IPS DF 6.9 (cell line): ENCODE measurements around the gene FOXO1.

Experiments
- DNase-seq: peaks from one replicate; pipeline ENCODE4 v3.0.0-alpha.2; 2013; ENCODE audit warnings: low read depth, low spot score
- H3K27ac ChIP-seq: one replicate; pipeline ENCODE4 v1.5.1; 2013; ENCODE audit warnings: low read length, control low read depth
- H3K27me3 ChIP-seq: 2 replicates; pipeline ENCODE4 v1.6.1; 2013; ENCODE audit warnings: mild to moderate bottlenecking, low read length; ENCODE audit not compliant: control insufficient read depth, insufficient read depth
- H3K36me3 ChIP-seq: 2 replicates; pipeline ENCODE4 v1.6.1; 2013; ENCODE audit warnings: low read length; ENCODE audit not compliant: control insufficient read depth, insufficient read depth
- H3K4me1 ChIP-seq: 2 replicates; pipeline ENCODE4 v1.6.1; 2013; ENCODE audit warnings: low read length; ENCODE audit not compliant: control insufficient read depth, insufficient read depth
- H3K4me3 ChIP-seq: 2 replicates; pipeline ENCODE4 v1.5.1; 2013; ENCODE audit warnings: mild to moderate bottlenecking, low read length
- H3K9me3 ChIP-seq: 2 replicates; pipeline ENCODE4 v1.6.1; 2013; ENCODE audit warnings: low read length, inconsistent platforms; ENCODE audit not compliant: control insufficient read depth, insufficient read depth
- WGBS: extraction: QIAGEN DNeasy Blood & Tissue Kit; methylation state at CpG from one replicate; pipeline ENCODE4 v1.1.7; 2013; ENCODE audit warnings: mixed read lengths, missing lambda C conversion rate; ENCODE audit not compliant: insufficient read length, insufficient coverage; 5-methylcytosine and 5-hydroxymethylcytosine counted together

FOXO1 gene

DNA sequence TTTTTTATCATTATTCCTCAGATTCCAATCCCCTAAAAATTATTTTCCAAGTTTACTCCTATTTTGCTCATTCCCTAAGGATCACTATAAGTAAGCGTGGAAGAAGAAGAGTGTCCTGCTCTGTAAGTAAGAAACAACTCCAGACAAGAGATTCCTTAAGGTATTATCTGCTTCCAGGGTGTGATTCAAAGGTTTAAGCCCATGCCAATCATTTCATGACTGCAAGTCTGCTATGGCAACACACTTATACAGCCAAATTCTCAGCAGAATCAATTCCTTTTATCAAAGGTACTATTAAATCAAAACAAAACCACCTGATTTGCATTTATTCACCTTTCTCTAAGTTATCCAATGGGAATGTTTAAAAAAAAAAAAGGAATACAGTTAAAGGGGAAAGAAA, 43.7 kb downstream of the FOXO1 start:
- no peak overlapping the region for H3K27ac ChIP-seq
- no peak for DNase-seq
- H3K36me3 ChIP-seq = no peaks in the 10 kb centered on the region
- no peaks in the 10 kb centered on the region for H3K27me3 ChIP-seq
- no CpG with 5 or more reads among the region's 1 CpG for WGBS
- H3K4me1 ChIP-seq = peaks cover 4% of the 10 kb centered on the region; the same call in 1 of the 2 replicates
- H3K4me3 ChIP-seq = no peak overlapping the region
- H3K9me3 ChIP-seq = no peaks in the 10 kb centered on the region

DNA sequence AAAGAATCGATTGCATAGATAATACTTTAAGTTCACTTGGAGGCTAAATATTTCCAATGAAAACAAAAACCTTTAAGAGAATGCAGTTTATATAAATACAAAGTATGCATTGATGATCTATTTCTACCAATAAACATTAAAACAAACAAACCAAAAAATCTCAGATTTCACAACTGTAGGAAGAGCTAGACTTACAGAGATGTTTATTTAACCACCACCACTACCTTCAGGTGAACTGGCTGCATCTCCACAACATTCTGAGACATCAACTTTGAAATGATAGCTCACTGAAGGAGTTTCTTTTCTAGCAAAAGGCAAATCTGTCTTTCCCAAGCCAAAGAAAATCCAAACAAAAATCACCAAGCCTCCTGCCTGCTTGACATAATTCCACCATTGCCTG, 44.2 kb downstream of the FOXO1 start:
- H3K4me1 ChIP-seq = peaks cover 4% of the 10 kb centered on the region; the same call in 1 of the 2 replicates
- no peaks in the 10 kb centered on the region for H3K36me3 ChIP-seq
- no CpG with 5 or more reads among the region's 1 CpG for WGBS
- no peak overlapping the region for H3K4me3 ChIP-seq
- no peak overlapping the region for H3K27ac ChIP-seq
- DNase-seq = no peak
- no peaks in the 10 kb centered on the region for H3K27me3 ChIP-seq
- H3K9me3 ChIP-seq = no peaks in the 10 kb centered on the region

DNA sequence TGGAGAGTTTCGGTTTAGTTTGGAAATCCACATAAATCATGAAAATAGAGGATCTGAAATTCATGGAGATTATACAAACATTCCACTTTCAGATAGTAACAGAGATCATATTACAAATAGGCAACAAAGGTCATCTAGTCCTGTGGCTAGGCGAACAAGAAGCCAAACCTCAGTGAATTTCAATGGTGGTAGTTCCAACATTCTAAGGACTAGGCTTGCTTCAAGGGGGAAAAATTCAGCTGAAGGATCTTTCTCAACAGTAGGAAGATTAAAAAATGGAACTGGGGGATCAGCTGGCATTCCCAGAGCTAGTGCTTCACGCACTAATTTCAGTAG, 47.0 kb downstream of the FOXO1 start:
- no CpG with 5 or more reads among the region's 3 CpGs for WGBS
- Histone ChIP-seq H3K27me3 (no peaks in the 10 kb centered on the region), H3K36me3 (no peaks in the 10 kb centered on the region), H3K4me1 (peaks cover 10% of the 10 kb centered on the region), H3K27ac (no peak overlapping the region), H3K4me3 (no peak overlapping the region), H3K9me3 (no peaks in the 10 kb centered on the region)
- DNase-seq = no peak

DNA sequence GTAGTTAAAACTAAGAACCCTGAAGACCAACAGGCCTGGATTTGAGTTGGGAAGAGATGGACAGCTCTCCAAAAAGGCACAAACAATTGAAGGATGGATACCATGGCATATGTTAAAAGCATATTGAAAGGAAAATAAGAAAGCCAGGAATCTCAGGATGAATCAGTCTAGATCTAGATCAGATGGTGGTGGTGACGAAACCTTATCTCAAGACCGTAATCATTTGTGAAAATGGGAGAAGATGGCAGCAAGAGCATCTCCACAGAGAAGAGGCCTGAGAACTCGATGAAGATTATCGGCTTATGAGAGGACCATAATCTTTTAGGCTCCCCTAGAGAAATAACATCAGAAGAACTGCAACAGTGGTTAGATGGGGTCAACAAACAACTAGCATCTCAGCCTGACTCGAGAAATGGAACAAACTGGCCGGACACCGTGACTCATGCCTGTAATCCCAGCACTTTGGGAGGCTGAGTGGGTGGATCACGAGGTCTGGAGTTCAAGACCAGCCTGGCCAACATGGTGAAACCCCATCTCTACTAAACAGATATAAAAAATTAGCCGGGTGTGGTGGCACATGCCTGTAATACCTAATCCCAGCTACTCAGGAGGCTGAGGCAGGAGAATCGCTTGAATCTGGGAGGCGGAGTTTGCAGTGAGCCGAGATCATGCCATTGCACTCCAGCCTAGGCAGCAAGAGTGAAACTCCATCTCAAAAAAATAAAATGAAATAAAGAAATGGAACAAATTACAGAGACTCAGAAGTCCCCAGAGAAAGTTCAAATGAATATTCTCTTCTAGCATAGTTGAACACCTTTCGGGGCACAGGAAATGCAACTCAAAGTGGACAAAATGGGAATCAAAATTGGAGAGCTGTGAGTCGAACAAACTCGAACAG, 47.6 kb downstream of the FOXO1 start:
- H3K27ac ChIP-seq = no peak overlapping the region
- WGBS = no CpG with 5 or more reads among the region's 15 CpGs
- no peaks in the 10 kb centered on the region for H3K27me3 ChIP-seq
- no peak overlapping the region for H3K4me3 ChIP-seq
- no peaks in the 10 kb centered on the region for H3K9me3 ChIP-seq
- no peak for DNase-seq
- H3K36me3 ChIP-seq = no peaks in the 10 kb centered on the region
- H3K4me1 ChIP-seq = peaks cover 10% of the 10 kb centered on the region

DNA sequence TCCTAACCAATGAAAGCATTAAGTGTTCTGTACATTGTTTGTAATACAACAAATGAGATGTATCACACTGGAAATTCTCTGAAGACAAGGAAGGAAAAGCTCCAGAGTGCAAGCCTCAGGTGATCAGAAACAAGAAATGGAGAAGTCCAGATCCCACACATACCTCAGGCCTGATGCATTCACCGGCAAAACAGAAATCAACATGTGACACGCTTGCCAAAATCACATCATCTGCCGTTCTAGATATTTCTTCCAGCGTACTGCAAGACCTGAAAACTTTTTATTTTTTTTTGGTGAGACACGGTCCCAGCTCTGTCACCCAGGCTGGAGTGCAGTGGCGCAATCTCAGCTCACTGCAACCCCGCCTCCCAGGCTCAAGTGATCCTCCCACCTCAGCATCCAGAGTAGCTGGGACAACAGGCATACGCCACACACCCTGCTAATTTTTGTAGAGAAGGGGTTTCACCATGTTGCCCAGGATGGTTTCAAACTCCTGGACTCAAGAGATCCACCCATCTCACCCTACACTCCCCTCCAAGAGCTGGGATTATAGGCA, 48.6 kb downstream of the FOXO1 start:
- Histone ChIP-seq H3K4me1 (peaks cover 10% of the 10 kb centered on the region), H3K27ac (no peak overlapping the region), H3K9me3 (no peaks in the 10 kb centered on the region), H3K27me3 (no peaks in the 10 kb centered on the region), H3K36me3 (no peaks in the 10 kb centered on the region), H3K4me3 (no peak overlapping the region)
- WGBS = no CpG with 5 or more reads among the region's 8 CpGs
- no peak for DNase-seq

- Histone ChIP-seq H3K4me3 (no peak overlapping the region), H3K27me3 (no peaks in the 10 kb centered on the region), H3K36me3 (no peaks in the 10 kb centered on the region), H3K4me1 (peaks cover 9% of the 10 kb centered on the region), H3K27ac (no peak overlapping the region), H3K9me3 (no peaks in the 10 kb centered on the region)
- no peak for DNase-seq
- no CpG with 5 or more reads among the region's 7 CpGs for WGBS
Measured at GRCh38 chr13:40615619-40616018, 50.8 kb downstream of the FOXO1 start.

GRCh38 chr13:40613914-40614313, 52.5 kb downstream of the FOXO1 start:
- DNase-seq = no peak
- Histone ChIP-seq H3K27ac (no peak overlapping the region), H3K4me1 (peaks cover 9% of the 10 kb centered on the region), H3K9me3 (no peaks in the 10 kb centered on the region), H3K27me3 (no peaks in the 10 kb centered on the region), H3K4me3 (no peak overlapping the region), H3K36me3 (no peaks in the 10 kb centered on the region)
- no CpG with 5 or more reads among the region's 4 CpGs for WGBS

DNA sequence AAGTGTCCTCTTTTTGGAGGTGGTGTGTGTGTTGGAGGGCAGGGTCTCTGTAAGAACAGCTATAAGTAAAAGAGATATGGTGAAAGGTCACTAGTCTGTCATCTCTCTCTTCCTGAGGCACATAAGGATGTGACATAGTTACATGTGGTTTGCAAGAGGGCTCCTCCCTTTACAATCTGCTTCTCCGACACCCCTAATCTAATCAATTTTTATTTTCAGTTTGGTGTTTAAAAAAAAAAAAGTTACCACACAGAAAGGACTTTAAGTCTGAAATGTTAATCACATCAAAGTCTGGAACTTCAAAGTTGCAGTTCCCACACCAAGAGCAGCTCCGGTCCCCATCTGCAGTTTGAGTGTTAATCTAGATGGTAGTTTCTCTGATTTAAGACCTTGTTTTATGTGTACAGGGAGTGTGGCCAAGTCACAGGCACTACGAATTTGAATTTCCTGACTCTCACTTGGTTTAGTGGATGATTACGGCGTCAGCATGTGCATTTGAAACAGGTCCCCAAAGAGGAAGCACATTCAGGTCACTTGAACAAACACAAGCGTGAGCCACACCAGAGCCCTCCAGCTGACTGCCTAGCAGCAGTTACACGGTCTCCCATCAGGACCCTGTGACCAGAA, 53.1 kb downstream of the FOXO1 start:
- no peak for DNase-seq
- H3K4me3 ChIP-seq = no peak overlapping the region
- H3K36me3 ChIP-seq = no peaks in the 10 kb centered on the region
- no peaks in the 10 kb centered on the region for H3K27me3 ChIP-seq
- no CpG with 5 or more reads among the region's 7 CpGs for WGBS
- peaks cover 9% of the 10 kb centered on the region for H3K4me1 ChIP-seq
- H3K9me3 ChIP-seq = no peaks in the 10 kb centered on the region
- H3K27ac ChIP-seq = no peak overlapping the region

GRCh38 chr13:40612041-40612440, 54.4 kb downstream of the FOXO1 start:
- Histone ChIP-seq H3K27me3 (no peaks in the 10 kb centered on the region), H3K36me3 (no peaks in the 10 kb centered on the region), H3K4me1 (peaks cover 10% of the 10 kb centered on the region), H3K27ac (no peak overlapping the region), H3K9me3 (no peaks in the 10 kb centered on the region), H3K4me3 (no peak overlapping the region)
- no CpG with 5 or more reads among the region's 2 CpGs for WGBS
- DNase-seq = no peak

GRCh38 chr13:40611635-40612034, 54.8 kb downstream of the FOXO1 start:
- WGBS = no CpG with 5 or more reads among the region's 7 CpGs
- DNase-seq = no peak
- H3K4me1 ChIP-seq = peaks cover 11% of the 10 kb centered on the region
- no peak overlapping the region for H3K4me3 ChIP-seq
- no peaks in the 10 kb centered on the region for H3K27me3 ChIP-seq
- H3K36me3 ChIP-seq = no peaks in the 10 kb centered on the region
- H3K9me3 ChIP-seq = no peaks in the 10 kb centered on the region
- H3K27ac ChIP-seq = no peak overlapping the region
